DND-41 (cell line): ENCODE measurements around the gene MPO.

ENCODE experiments used
- CTCF ChIP-seq: IDR thresholded peaks from 2 replicates; pipeline ENCODE4 v1.5.1; 2012; ENCODE audit warnings: borderline replicate concordance, low read length, moderate library complexity, mild to moderate bottlenecking; ENCODE audit not compliant: poor library complexity, severe bottlenecking; ENCODE audit errors: extremely low read depth
- EZH2 ChIP-seq: IDR thresholded peaks from 3 replicates; pipeline ENCODE4 v1.6.1; 2012; ENCODE audit warnings: borderline replicate concordance, low read depth, mild to moderate bottlenecking, moderate library complexity, low read length, inconsistent platforms; ENCODE audit not compliant: severe bottlenecking

GRCh38 chr17:58324409-58325288 is 43.9 kb upstream of the MPO start:
- TF ChIP-seq EZH2: no peak
- TF ChIP-seq CTCF: no peak
